Upper lobe of left lung (tissue), 4 donors: ENCODE measurements around the gene LONP1.

ENCODE experiments used
- CTCF ChIP-seq, 6 experiments: fragments of 450-650 bp in 4 of 6; fragments of 200-600 bp in 2 of 6; sonication (generic) in 2 of 6; IDR thresholded peaks; one replicate each; pipeline ENCODE4 v1.5.1; 2016 to 2019; ENCODE audit warnings: antibody characterized with exemption in 6 of 6
- EP300 ChIP-seq, 4 donors: sonication (generic); formaldehyde crosslinking; IDR thresholded peaks; one replicate each; pipeline ENCODE4 v1.5.1; 2017; ENCODE audit warnings: antibody characterized with exemption in 4 of 4, control low read depth in 2 of 4
- POLR2A ChIP-seq, 4 donors: fragments of 450-650 bp; IDR thresholded peaks; one replicate each; pipeline ENCODE4 v1.5.1; 2016 to 2017; ENCODE audit warnings: antibody characterized with exemption in 4 of 4, mild to moderate bottlenecking in 2 of 4
- POLR2AphosphoS5 ChIP-seq, 2 donors: sonication (generic); formaldehyde crosslinking; IDR thresholded peaks; one replicate each; pipeline ENCODE4 v1.5.1; 2017; ENCODE audit warnings: antibody characterized with exemption in 2 of 2

GRCh38 chr19:5686647-5687359 is 33.1 kb downstream of the LONP1 start:
- peak; percentile 71 to 95 (median 90) for TF ChIP-seq CTCF (IDR thresholded peaks at IDR 0.05)
- peak in 1 of 2 donors; percentile 22 for TF ChIP-seq POLR2AphosphoS5 (IDR thresholded peaks at IDR 0.05)
- peak in 1 of 4 donors; percentile 11 for TF ChIP-seq POLR2A (IDR thresholded peaks at IDR 0.05)
- no peak for TF ChIP-seq EP300 (IDR thresholded peaks at IDR 0.05)
